HG03196 (cell line): ENCODE measurements around the gene FRAT1.

Experiments used
- ATAC-seq: cut with Tn5 transposase; IDR thresholded peaks from one replicate; pipeline ENCODE4 v1.9.1; 2021; ENCODE audit not compliant: unreplicated experiment

Gene FRAT1

GRCh38 chr10:97363071-97363470 is 44.0 kb downstream of the FRAT1 start:
- no peak for ATAC-seq

DNA sequence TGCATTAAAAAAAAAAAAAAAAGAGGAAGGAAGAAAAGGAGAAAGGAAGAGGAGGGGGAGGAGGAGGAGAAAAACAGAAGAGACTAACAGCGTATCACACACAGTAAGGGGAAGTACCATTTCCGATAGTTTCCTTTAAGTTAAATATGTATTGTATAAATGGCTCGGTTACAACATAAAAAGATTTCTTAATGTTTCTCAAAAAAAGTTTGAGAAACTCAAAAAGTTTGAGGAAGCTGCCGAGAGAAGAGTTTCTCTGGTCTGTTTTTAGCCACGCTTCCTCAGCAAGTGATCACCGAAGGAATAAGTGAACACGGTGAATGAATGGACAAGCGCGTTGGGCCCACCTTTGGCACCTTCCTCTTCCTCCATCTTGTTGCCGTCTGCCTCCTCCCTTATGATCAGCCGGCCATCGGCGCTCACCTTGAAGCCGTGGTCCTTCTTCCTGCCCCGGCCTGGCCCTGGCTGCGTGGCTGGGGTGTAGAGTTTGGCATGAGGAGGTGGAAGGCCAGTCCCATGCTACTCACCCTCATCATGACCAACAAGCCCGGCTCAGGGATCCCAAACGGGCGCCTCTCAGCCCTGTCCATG is 46.8 kb downstream of the FRAT1 start:
- no peak for ATAC-seq

- ATAC-seq, result no peak
These were observed 47.5 kb downstream of the FRAT1 start for GRCh38 chr10:97366572-97366971.

GRCh38 chr10:97367126-97367649 is 48.1 kb downstream of the FRAT1 start:
- no peak for ATAC-seq
